GM21786 (cell line): ENCODE measurements around the gene MLH3.

Source experiments
- ATAC-seq: cut with Tn5 transposase; IDR thresholded peaks from one replicate; pipeline ENCODE4 v1.9.1; 2021; ENCODE audit not compliant: unreplicated experiment

MLH3 gene

GRCh38 chr14:74988131-74988530 is 63.1 kb downstream of the MLH3 start:
- ATAC-seq = no peak

- no peak for ATAC-seq
Observed at GRCh38 chr14:74985806-74986205, 65.5 kb downstream of the MLH3 start.

- no peak for ATAC-seq
Observed at GRCh38 chr14:74985028-74985310, 66.3 kb downstream of the MLH3 start.

GRCh38 chr14:74984236-74985027 is 66.8 kb downstream of the MLH3 start:
- ATAC-seq = no peak

- ATAC-seq = no peak
Observed at GRCh38 chr14:74983343-74983742, 67.9 kb downstream of the MLH3 start.

- ATAC-seq = no peak
Observed at GRCh38 chr14:74982661-74983060, 68.6 kb downstream of the MLH3 start.

- ATAC-seq = no peak
Observed at GRCh38 chr14:74981833-74982232, 69.4 kb downstream of the MLH3 start.

GRCh38 chr14:74981462-74981782 is 69.8 kb downstream of the MLH3 start:
- ATAC-seq = no peak

GRCh38 chr14:74980731-74981461 is 70.4 kb downstream of the MLH3 start:
- ATAC-seq = no peak

GRCh38 chr14:74980398-74980730 is 70.9 kb downstream of the MLH3 start:
- no peak for ATAC-seq

- no peak for ATAC-seq
Observed at GRCh38 chr14:74979442-74980397, 71.5 kb downstream of the MLH3 start.

- ATAC-seq = no peak
Observed at GRCh38 chr14:74979029-74979428, 72.2 kb downstream of the MLH3 start.

GRCh38 chr14:74978416-74978947 is 72.8 kb downstream of the MLH3 start:
- ATAC-seq = no peak

- no peak for ATAC-seq
Observed at GRCh38 chr14:74977901-74978385, 73.3 kb downstream of the MLH3 start.

- ATAC-seq = no peak
Observed at GRCh38 chr14:74977164-74977900, 73.9 kb downstream of the MLH3 start.

- no peak for ATAC-seq
Observed at GRCh38 chr14:74976264-74977113, 74.8 kb downstream of the MLH3 start.

GRCh38 chr14:74975059-74975810 is 76.0 kb downstream of the MLH3 start:
- ATAC-seq = no peak

- ATAC-seq = no peak
Observed at GRCh38 chr14:74974364-74975058, 76.8 kb downstream of the MLH3 start.
